KBM-7 (cell line): ENCODE measurements around the gene ITGA7.
"Not testable (repeated sequence)": the region's sequence is repeated elsewhere in the genome, so short reads cannot be mapped to it uniquely, and the experiment has no call there.

ENCODE experiments used
- DNase-seq: peaks from one replicate; pipeline ENCODE4 v3.0.0-alpha.2; 2015
- in situ Hi-C: fragments of 300-500 bp; cut with MboI; formaldehyde crosslinking; loops from 2 replicates; pipeline ENCODE4 v1.14.3; 2020; ENCODE audit warnings: low sequenced_read_pairs, low pct_unique_long_range_greater_than_20kb, mixed read lengths

The ITGA7 gene

DNA sequence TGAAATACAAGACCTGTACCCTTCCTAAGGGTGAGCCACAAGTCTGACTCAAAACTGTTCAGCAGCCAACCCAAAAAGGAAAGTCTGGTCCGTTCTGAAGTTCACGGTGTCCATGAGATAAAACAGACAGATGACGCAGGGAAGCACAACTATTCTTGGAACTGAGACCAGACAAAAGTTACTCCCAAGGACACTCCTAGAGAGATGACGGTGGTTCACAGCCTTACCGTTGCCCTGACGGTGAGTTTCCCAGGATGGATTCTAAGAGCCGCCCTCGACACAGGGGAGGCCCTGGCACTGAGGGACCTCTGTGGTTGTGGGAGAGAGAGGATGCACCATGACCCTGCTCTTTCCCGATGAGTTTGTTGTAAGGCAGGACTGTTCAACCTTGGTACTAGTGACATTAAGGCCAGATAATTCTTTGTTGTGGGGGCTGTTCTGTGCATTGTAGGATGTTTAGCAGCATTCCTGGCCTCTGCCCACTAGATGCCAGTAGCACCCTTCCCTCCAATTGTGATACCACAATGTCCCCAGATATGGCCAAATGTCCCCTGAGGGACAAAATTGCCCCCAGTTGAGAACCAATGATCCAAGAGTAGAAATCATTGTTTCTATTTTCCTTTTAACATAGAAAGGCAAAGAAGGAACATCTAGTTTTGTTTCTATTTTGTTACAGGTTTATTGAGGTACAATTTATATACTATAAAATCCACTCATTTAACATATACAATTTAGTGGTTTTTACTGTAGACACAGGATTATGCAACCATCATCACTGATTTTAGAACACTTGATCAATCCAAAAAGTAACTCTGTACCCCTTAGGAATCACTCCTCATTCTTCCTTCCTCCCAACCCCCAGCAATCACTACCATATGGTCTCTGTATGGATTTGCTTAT lies 48.0 kb downstream of the ITGA7 start:
- in situ Hi-C loops = no loop called here

DNA sequence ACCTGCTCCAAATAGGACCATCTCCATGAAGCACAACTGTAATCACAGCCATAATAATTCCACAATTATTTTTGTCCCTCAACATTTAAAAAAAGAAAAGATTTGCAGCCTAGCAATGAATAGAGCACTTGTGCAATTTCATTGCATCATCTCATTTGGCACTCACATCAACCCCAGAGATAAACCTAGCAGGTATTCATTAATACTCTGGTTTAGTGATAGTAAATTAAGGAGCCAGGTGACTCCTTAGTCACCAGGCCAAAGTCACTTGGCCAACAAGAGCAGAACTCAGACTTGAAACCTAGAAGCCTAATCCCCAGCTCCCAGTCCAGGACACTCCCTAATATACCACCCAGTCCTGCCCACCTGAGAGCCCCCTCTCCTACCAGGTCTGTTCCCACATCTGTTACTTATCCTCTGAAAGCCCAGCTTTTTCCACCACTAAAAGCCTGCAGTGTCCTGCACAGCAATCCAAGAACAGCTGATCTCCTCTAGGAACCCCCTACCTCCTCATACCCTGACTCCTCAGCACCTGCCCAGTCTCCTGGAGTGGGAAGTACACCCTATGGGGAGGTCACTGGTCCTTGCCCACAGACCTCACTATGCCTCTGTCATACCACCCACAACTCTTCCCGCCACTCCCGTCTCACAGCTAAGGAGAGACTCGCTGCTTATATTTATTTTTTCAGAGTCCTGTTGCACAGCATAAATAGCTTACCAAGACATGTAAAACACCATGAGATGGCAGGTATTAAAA lies 48.9 kb downstream of the ITGA7 start:
- in situ Hi-C loops = no loop called here
- DNase-seq = no peak

More for the DNA sequence above, 48.0 kb downstream of the ITGA7 start:
- DNase-seq = peak; percentile 63

GRCh38 chr12:55658212-55658611 lies 49.5 kb downstream of the ITGA7 start:
- in situ Hi-C loops = no loop called here
- no peak for DNase-seq

- no peak for DNase-seq
- in situ Hi-C loops = no loop called here
These were observed 50.5 kb downstream of the ITGA7 start for GRCh38 chr12:55657212-55657611.

DNA sequence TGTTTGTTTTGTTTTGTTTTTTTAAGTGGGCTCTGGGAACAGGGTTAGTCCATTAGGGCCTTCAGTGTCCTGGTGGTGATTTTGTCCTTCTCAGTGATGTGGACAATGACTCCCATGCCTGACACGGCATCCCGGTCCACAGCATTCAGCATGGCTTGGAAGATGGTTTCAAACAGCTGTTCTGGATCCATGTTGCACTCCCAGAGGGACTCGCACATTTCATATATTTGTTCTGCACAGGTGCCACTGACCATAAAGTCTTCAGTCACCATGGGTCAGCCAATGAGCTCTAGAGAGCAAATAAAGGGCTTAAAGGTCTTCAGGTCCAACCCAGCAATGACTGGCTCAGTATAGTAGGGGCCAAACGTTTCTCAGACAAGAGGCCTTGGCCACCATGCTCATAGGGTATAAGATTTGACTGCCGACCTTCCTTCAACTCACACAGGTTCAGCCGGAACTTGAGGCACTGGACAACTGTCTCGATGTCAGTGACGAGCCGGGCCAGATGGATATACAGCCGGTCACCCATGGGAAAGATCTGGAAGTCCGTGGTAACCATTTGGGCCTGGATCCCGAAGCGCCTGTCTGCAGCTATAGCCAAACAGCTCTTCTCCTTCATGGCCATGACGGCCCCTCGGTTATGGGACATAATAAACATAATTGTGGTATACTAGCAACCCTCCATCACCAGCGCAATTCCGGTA lies 53.0 kb downstream of the ITGA7 start:
- in situ Hi-C loops = no loop called here
- DNase-seq = no peak

GRCh38 chr12:55653031-55653430 lies 54.7 kb downstream of the ITGA7 start:
- in situ Hi-C loops = no loop called here
- DNase-seq = no peak

GRCh38 chr12:55652352-55652751 lies 55.4 kb downstream of the ITGA7 start:
- no peak for DNase-seq
- in situ Hi-C loops = no loop called here

DNA sequence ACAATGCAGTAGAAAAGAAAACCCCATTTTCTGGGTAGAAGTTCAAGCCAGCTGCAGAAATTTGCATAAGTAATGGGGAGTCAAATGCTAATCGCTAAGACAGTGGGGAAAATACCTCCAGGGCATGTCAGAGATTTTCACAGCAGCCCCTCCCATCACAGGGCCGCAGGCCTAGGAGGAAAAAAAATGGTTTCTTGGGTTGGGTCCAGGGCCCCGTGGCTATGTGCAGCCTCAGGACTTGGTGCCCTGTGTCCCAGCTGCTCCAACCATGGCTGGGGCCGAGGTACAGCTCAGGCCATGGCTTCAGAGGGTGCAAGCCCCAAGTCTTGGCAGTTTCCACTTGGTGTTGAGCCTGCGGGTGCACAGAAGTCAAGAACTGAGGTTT lies 56.4 kb downstream of the ITGA7 start:
- in situ Hi-C loops = no loop called here
- no peak for DNase-seq

- DNase-seq = peak; percentile 84
- in situ Hi-C loops = not testable (repeated sequence)
These were observed 56.9 kb downstream of the ITGA7 start for GRCh38 chr12:55650620-55651298.

- in situ Hi-C loops = loop anchor here (25.0 kb wide), 1 partner anchor 460 kb away; no protein-coding TSS in a partner anchor
- DNase-seq = no peak
These were observed 60.7 kb downstream of the ITGA7 start for GRCh38 chr12:55647027-55647426.

GRCh38 chr12:55644591-55644990 lies 63.1 kb downstream of the ITGA7 start:
- DNase-seq = no peak
- in situ Hi-C loops = loop anchor here (25.0 kb wide), 1 partner anchor 457 kb away; no protein-coding TSS in a partner anchor

DNA sequence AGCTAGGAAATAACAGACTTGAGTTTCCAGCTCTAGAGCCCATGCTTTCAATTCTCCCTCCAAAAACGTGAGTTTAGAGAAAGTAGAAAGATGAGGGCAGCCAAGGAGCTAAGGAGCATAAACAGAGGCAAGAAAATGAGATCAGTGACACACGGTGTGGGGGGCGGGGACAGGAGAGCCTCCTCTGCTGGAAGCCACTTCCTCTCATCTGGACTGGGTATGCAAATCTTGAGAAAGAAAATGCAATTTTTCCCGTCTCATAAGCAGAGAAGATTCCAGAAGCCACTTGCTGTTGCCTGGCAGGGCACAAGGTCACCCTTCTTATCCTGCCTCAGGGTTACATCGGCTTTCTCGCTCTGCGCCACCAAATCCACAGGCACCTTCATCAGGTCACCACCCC lies 65.0 kb downstream of the ITGA7 start:
- in situ Hi-C loops = loop anchor here (25.0 kb wide), 1 partner anchor 455 kb away; no protein-coding TSS in a partner anchor
- peak; percentile 61 for DNase-seq

DNA sequence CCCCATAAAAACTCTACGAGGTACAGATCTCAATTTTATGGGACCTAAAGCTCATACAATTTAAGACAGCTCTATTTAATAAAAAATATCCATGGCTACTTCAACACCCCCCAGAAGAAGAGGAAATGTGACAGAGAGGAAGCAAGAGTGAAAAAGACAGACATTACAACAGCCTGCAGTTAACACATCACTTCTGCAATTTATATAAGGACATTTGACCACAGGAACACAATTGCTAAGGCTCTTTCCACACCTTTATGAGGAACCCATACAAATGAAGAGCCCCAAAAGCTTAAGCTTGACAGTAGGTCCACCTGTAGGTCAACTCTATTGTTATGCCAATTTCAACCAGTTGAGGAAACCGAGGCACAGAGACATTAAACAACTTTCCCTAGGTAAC lies 65.4 kb downstream of the ITGA7 start:
- in situ Hi-C loops = loop anchor here (25.0 kb wide), 1 partner anchor 455 kb away; no protein-coding TSS in a partner anchor
- peak; percentile 73 for DNase-seq

- in situ Hi-C loops = loop anchor here (25.0 kb wide), 1 partner anchor 454 kb away; no protein-coding TSS in a partner anchor
- DNase-seq = no peak
These were observed 66.1 kb downstream of the ITGA7 start for GRCh38 chr12:55641595-55641994.

- no peak for DNase-seq
- in situ Hi-C loops = loop anchor here (25.0 kb wide), 1 partner anchor 450 kb away; no protein-coding TSS in a partner anchor
These were observed 70.2 kb downstream of the ITGA7 start for GRCh38 chr12:55637467-55637866.

- no peak for DNase-seq
- in situ Hi-C loops = loop anchor here (25.0 kb wide), 1 partner anchor 450 kb away; no protein-coding TSS in a partner anchor
These were observed 70.9 kb downstream of the ITGA7 start, which contains the start of gene OR10P1 for GRCh38 chr12:55636853-55637252. TSS of gene OR10P1 (plus strand) at chr12:55636892. CDS start at chr12:55636892, 0 bp downstream.

DNA sequence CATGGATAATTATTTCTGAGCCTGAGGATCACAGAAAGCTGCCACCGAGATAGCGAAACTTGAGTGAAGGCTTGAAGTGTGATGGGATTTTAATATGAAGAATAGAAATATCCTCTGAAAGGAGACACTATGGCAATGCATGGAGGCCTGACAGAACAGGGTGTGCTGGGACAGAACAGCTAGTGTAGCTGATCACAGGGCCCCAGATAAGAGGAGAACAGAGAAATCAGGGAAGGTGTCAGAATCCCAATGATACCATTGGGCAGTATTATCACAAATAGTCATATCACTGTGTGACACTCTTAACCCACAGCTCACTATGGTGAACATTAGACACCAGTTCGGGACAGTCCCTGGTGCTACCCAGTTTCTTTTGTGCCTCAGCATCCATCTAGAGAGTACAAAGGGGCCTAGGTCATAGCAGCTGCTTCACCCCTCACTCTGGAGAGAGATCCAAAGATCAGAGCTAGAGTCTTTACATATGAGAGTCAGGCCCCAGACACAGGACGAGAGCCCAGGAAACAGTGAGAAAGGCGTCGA lies 71.5 kb downstream of the ITGA7 start:
- in situ Hi-C loops = loop anchor here (25.0 kb wide), 1 partner anchor 449 kb away; no protein-coding TSS in a partner anchor
- no peak for DNase-seq
